HFFc6 (cell line): ENCODE results near the gene CREBBP. TPM values are rescaled to one million over a fixed set of nuclear protein-coding genes. Genes with fewer than 3 reads are reported as not detected.

ENCODE experiments used
- DNase-seq: peaks from one replicate; pipeline ENCODE4 v3.0.0-alpha.2; 2018
- H3K27ac Mint-ChIP-seq: 2 replicates; pipeline ENCODE4 v1.8.0; 2020; ENCODE audit warnings: mild to moderate bottlenecking, mixed read lengths
- H3K27me3 Mint-ChIP-seq: 2 replicates; pipeline ENCODE4 v1.8.0; 2021; ENCODE audit warnings: mild to moderate bottlenecking, moderate library complexity, mixed read lengths; ENCODE audit not compliant: insufficient read depth
- H3K36me3 Mint-ChIP-seq: 2 replicates; pipeline ENCODE4 v1.8.0; 2021; ENCODE audit warnings: low read depth, mixed read lengths
- H3K4me1 Mint-ChIP-seq: 2 replicates; pipeline ENCODE4 v1.8.0; 2020; ENCODE audit warnings: low read depth, mixed read lengths
- H3K4me3 Mint-ChIP-seq: 2 replicates; pipeline ENCODE4 v1.8.0; 2020; ENCODE audit warnings: mild to moderate bottlenecking, moderate library complexity, mixed read lengths
- H3K9me3 Mint-ChIP-seq: 2 replicates; pipeline ENCODE4 v1.8.0; 2020; ENCODE audit warnings: mild to moderate bottlenecking, mixed read lengths
- CTCF ChIP-seq: fragments of 200-600 bp; sonication (generic); IDR thresholded peaks from 2 replicates; pipeline ENCODE4 v1.5.0; 2021; ENCODE audit warnings: antibody characterized with exemption, mild to moderate bottlenecking
- total RNA-seq, 6 experiments: library from RNA; stranded (reverse); fragmentation: NEBNext Ultra II Directional; extraction: Animal tissue kit (Norgen Biotek cat#: 25700); gene quantifications; 2 replicates in 1 of 6; 3 replicates in 5 of 6; pipeline ENCODE4 v1.2.3, GENCODE V29; 2021

Gene CREBBP
- total RNA-seq, 6 experiments from 2014 or later = 40.2 to 51.4 (median 43.4) TPM

- peaks cover 21% of the 10 kb centered on the region for H3K4me1 Mint-ChIP-seq
- no peak for DNase-seq
- H3K4me3 Mint-ChIP-seq = no peak overlapping the region
- no peak overlapping the region for H3K27ac Mint-ChIP-seq
- no peak for TF ChIP-seq CTCF
- peaks cover 20% of the 10 kb centered on the region for H3K36me3 Mint-ChIP-seq
- H3K27me3 Mint-ChIP-seq = peaks cover 5% of the 10 kb centered on the region
- no peaks in the 10 kb centered on the region for H3K9me3 Mint-ChIP-seq
These were observed 166.8 kb downstream of the CREBBP start for GRCh38 chr16:3713587-3714242.

GRCh38 chr16:3712861-3713372 is 167.6 kb downstream of the CREBBP start:
- no peak overlapping the region for H3K4me3 Mint-ChIP-seq
- H3K36me3 Mint-ChIP-seq = peaks cover 20% of the 10 kb centered on the region
- TF ChIP-seq CTCF = no peak
- H3K27me3 Mint-ChIP-seq = peaks cover 5% of the 10 kb centered on the region
- H3K27ac Mint-ChIP-seq = no peak overlapping the region
- H3K9me3 Mint-ChIP-seq = no peaks in the 10 kb centered on the region
- peaks cover 17% of the 10 kb centered on the region for H3K4me1 Mint-ChIP-seq
- no peak for DNase-seq

- no peaks in the 10 kb centered on the region for H3K4me1 Mint-ChIP-seq
- DNase-seq = no peak
- H3K4me3 Mint-ChIP-seq = no peak overlapping the region
- peaks cover 4% of the 10 kb centered on the region; the same call in 1 of the 2 replicates for H3K36me3 Mint-ChIP-seq
- H3K27ac Mint-ChIP-seq = no peak overlapping the region
- H3K9me3 Mint-ChIP-seq = no peaks in the 10 kb centered on the region
- no peak for TF ChIP-seq CTCF
- H3K27me3 Mint-ChIP-seq = no peaks in the 10 kb centered on the region
These were observed 174.1 kb downstream of the CREBBP start for GRCh38 chr16:3706253-3707012.

- Mint-ChIP-seq H3K4me1 (peaks cover 3% of the 10 kb centered on the region), H3K27me3 (no peaks in the 10 kb centered on the region), H3K9me3 (no peaks in the 10 kb centered on the region), H3K36me3 (peaks cover 4% of the 10 kb centered on the region; the same call in 1 of the 2 replicates), H3K4me3 (no peak overlapping the region), H3K27ac (no peak overlapping the region)
- DNase-seq = no peak
- no peak for TF ChIP-seq CTCF
These were observed 178.4 kb downstream of the CREBBP start for GRCh38 chr16:3702082-3702481.

GRCh38 chr16:3701531-3701930 is 179.0 kb downstream of the CREBBP start:
- no peak overlapping the region for H3K27ac Mint-ChIP-seq
- no peak overlapping the region for H3K4me3 Mint-ChIP-seq
- DNase-seq = no peak
- peaks cover 4% of the 10 kb centered on the region; the same call in 1 of the 2 replicates for H3K36me3 Mint-ChIP-seq
- no peak for TF ChIP-seq CTCF
- H3K4me1 Mint-ChIP-seq = peaks cover 8% of the 10 kb centered on the region
- no peaks in the 10 kb centered on the region for H3K9me3 Mint-ChIP-seq
- no peaks in the 10 kb centered on the region for H3K27me3 Mint-ChIP-seq
